KOPT-K1 (cell line): ENCODE measurements around the gene KANSL1.
"Not testable (repeated sequence)": the region's sequence is repeated elsewhere in the genome, so short reads cannot be mapped to it uniquely, and the experiment has no call there.

Source experiments
- H3K27ac ChIP-seq: fragments of 200-600 bp; sonication (generic); 2 replicates; pipeline ENCODE4 v1.5.1; 2016; ENCODE audit warnings: antibody characterized with exemption, mild to moderate bottlenecking, low read depth, low read length; ENCODE audit not compliant: poor library complexity, severe bottlenecking
- H3K36me3 ChIP-seq: fragments of 200-600 bp; sonication (generic); 2 replicates; pipeline ENCODE4 v1.5.1; 2017; ENCODE audit warnings: antibody characterized with exemption, mild to moderate bottlenecking, low read length, moderate library complexity; ENCODE audit not compliant: insufficient read depth
- H3K9me3 ChIP-seq: fragments of 200-600 bp; sonication (generic); 2 replicates; pipeline ENCODE4 v1.5.1; 2017; ENCODE audit warnings: antibody characterized with exemption, low read length, mild to moderate bottlenecking; ENCODE audit not compliant: insufficient read depth, poor library complexity, severe bottlenecking

KANSL1 gene

DNA sequence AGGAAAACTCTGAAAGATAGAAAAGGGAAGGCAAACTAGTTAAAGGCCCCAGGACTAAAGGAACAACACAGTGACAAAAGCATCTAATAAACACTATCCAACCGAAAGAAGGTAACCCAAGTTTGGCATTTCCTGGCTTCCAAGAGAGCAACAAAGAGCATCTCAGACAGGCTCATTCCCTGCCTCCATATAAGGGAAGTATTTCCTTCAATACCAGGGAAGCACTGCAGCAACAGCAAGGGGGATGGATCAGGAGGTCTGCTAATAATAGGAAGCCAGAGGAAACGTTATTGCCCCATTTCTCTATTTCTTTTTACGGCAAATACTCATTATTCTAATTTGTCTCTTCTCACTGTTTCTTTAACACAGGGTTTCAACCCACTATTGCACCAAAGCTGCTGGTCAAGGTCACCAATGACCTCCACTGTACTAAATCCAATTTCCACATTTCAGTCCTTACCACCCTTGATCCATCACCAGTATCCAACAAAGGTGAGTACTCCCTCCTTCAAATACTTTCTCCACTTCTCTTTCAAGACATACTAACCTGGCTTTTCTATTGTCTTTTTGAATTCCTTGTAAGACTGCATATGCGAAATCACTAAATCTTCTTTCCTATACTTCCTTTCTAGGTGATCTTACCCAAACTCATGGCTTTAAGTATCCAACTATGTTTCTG lies 86.1 kb downstream of the KANSL1 start:
- Histone ChIP-seq H3K27ac (no peak overlapping the region), H3K9me3 (no peaks in the 10 kb centered on the region), H3K36me3 (0 out of 2 replicates have a peak, but pooled peaks cover 7% of the 10 kb centered on the region)

DNA sequence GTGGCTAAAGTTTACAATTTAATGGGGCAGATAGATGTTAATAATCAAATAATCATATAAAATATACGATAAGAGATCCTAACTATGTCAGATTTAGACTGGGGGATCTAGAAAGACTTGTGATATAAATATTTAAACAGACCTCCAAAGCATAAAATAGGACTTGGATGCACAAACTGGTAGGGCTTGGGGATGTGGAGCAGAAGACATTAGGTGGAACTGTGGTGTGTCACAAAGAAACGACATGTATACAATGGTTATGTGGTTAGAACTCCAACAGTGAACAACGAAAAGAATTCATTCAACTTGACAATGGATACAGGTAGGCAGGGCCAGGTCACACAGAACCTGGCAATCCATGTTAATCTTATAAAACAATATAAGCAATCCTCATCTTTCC lies 90.4 kb downstream of the KANSL1 start:
- not testable (repeated sequence) for H3K36me3 ChIP-seq, H3K27ac ChIP-seq, H3K9me3 ChIP-seq

DNA sequence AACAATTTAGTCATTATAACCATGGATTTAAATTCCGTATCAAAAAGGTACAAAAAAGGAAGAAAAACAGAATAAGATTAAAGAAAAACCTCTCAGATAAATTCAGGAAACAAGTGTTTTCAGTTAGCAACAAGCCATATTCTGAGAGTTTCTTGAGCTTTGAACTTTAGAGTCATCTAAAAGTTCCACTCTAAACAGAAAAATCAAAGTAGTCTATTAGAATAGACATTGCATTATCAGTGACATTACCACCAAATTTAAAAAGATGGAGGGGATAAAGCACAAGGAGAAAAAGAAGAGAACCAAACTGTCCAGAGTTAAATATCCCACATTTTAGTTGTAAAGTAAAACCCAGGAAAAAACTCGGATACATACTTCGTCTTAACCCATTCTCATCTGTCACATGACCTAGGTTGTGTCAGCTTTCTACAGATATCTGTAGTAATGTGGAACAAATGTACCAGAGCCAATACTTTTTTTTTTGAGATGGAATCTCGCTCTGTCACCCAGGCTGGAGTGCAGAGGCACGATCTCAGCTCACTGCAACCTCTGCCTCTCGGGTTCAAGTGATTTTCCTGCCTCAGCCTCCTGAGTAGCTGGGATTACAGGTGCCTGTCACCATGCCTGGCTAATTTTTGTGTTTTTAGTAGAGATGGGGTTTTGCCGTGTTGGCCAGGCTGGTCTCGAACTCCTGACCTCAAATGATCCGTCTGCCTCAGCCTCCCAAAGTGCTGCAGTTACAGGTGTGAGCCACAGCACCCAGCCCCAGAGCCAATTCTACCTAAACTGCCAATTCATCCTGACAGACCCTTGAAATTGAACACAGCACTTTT lies 91.2 kb downstream of the KANSL1 start:
- not testable (repeated sequence) for H3K27ac ChIP-seq, H3K36me3 ChIP-seq, H3K9me3 ChIP-seq

DNA sequence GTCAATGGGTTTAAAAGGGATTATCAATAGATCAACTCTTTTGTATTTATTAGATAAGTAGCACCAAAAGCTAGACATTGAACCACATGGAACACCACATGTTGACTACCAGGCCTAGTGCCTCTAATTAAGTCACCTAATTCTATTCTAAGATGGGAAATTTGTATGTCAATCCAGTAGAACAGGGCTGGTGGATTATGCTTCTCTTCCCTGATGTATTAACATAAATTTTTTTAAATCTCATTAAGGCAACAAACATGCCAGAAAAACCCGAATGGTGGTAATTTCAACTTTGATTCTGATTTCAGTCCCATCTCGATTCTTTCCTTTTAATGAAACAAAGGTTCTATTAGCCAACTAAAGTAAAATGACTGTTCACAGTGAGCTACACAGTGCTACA lies 92.6 kb downstream of the KANSL1 start:
- no peaks in the 10 kb centered on the region; the same call in 1 of the 2 replicates for H3K36me3 ChIP-seq
- no peaks in the 10 kb centered on the region for H3K9me3 ChIP-seq
- no peak overlapping the region for H3K27ac ChIP-seq

DNA sequence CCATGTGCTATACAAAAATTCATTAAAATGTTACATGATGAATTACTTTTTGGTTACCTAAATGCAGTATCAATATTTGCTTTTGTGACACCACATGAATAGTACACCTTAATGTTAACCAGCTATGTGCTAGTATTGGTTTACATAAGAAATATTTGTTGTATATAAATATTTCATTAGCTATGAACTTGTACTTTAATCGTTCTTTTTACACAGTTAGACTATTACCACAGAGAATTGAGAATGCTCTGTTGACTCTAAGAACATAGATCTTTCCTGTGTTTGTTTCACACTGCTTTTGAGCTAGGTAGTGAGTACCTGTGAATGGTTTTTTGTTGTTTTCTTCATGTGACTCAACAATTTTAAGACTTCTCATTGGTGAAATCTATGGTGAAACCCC lies 93.4 kb downstream of the KANSL1 start:
- Histone ChIP-seq H3K9me3 (no peaks in the 10 kb centered on the region), H3K36me3 (peaks cover 5% of the 10 kb centered on the region; the same call in 1 of the 2 replicates), H3K27ac (no peak overlapping the region)

DNA sequence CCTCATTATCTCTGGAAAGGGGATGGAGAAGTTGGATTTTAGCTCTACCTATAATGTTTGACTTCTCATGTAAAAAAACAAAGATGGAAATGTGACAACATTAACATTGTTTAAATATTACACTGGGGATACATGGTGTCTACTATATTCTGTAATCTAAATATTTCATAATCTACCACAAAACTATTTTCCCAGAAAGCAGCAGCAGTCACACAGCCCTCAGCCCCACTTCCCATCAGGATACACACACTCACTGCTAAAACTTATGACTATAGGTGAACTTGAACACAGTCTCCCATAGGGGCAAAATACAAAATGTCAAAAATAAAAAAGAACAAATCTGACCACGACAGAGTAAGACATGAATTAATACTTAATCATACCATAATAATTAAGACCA lies 95.7 kb downstream of the KANSL1 start:
- no peak overlapping the region for H3K27ac ChIP-seq
- H3K9me3 ChIP-seq = no peaks in the 10 kb centered on the region
- H3K36me3 ChIP-seq = peaks cover 27% of the 10 kb centered on the region

DNA sequence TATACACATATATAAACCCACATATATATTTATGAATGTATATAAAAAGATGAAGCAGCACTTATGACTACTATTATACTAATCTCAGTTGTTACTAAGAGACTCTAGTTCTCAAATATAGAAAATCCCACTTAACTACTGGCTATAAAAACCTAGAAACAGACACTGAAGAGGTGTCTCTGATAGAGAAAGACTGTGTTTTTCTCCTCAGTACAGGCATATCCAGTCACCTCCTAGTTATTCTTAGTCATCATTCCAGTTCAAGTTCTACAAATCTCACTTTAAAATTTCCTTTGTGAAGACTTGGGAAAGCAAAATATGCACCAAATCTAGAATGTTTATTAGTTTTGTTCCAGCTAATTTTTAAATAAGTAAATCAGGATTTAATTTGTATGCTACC lies 100.2 kb downstream of the KANSL1 start:
- Histone ChIP-seq H3K36me3 (peaks cover 71% of the 10 kb centered on the region), H3K9me3 (no peaks in the 10 kb centered on the region), H3K27ac (no peak overlapping the region)

DNA sequence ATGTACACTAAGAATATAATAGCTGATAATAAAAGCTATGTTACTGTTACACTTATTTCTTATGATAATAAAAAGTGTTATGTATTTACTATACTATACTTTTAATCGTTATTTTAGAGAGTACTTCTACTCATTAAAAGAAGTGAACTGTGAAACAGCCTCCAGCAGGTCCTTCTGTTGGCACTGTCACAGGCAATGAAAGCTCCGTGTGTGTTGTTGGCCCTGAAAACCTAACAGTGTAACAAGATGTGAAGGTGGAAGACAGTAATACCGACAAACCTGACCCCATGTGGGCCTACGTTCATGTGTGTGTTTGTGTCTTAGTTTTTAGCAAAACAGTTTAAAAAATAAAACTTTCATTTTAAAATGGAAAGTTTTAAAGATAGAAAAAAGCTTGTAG lies 102.4 kb downstream of the KANSL1 start:
- Histone ChIP-seq H3K9me3 (no peaks in the 10 kb centered on the region), H3K27ac (no peak overlapping the region), H3K36me3 (peaks cover 89% of the 10 kb centered on the region)

DNA sequence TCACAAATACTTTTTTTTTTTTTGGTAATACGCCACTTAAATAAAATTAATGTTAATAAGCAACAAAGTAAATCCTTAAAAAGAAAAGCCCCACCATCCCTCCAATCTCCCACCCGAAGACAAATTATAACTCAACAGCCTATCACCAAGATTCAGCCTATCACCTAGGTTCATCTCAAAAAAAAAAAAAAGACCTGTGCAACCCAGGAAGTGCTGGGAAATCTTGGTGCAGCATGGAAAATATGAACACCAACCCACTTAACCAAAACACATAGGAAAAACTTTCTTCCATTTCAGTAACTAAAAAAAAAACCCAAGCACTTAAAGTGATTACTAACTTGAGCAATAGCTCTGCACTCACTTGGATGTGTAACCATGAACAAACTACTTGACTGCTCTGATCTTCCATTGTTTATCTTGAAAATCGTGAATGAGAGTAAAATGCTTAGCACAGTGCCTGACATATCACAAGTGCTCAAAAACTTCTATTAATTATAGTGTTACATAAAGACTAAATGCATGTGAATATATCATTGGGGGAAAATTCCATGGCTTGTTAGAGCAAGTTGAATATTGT lies 103.8 kb downstream of the KANSL1 start:
- H3K36me3 ChIP-seq = peaks cover 91% of the 10 kb centered on the region
- no peaks in the 10 kb centered on the region for H3K9me3 ChIP-seq
- no peak overlapping the region for H3K27ac ChIP-seq

DNA sequence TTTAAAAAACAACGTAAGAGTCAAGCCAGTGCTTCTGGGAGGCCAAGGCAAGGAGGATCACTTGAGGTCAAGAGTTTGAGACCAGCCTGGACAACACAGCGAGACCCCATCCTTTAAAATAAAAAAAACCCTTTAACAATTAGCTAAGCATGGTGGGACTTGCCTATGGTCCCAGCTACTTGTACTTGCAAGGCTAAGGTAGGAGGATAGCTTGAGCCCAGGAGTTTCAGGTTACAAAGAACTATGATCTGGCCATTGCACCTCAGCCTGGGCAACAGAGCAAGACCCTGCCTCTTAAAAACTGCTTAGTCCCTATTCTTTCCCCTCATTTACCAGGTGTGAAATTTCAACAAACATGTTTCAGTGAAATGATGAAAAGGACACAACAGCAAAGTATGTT lies 104.6 kb downstream of the KANSL1 start:
- Histone ChIP-seq H3K9me3 (no peaks in the 10 kb centered on the region), H3K36me3 (peaks cover 89% of the 10 kb centered on the region), H3K27ac (no peak overlapping the region)

DNA sequence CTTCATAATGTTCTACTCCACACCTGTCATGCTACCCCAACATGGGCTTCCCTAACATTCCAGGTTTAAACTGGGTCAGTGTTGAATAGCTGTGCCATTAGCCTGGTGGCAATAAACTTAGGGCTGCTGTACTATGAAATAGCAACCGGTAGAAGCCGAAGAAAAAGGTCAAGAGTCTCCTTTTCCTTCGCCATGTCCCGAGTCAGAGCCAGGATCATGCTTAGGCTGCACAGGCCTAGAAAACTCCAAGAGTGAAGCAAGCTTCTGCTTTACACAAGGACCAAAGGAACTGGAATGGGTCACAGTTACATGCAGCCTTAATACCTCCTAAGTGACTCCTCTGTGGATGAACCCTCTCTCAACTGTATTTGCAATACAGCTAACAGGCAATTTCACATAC lies 105.4 kb downstream of the KANSL1 start:
- H3K36me3 ChIP-seq = peaks cover 87% of the 10 kb centered on the region
- not testable (repeated sequence) for H3K9me3 ChIP-seq, H3K27ac ChIP-seq

DNA sequence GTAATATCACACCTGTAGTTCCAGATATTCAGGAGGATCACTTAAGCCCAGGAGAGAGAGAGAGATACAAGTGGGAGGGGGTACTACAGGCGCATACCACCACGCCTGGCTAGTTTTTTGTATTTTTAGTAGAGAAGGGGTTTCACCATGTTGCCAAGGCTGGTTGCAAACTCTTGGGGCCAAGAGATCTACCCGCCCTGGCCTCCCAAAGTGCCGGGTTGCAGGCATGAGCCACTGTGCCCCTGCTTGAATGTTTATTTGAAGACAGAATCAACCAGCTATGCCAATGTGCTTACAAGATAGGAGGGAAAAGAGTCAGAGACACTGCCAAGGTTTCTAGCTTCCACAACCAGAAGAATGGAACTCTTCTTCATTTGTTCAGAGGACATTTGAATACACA lies 106.4 kb downstream of the KANSL1 start:
- Histone ChIP-seq H3K9me3 (no peaks in the 10 kb centered on the region), H3K27ac (no peak overlapping the region), H3K36me3 (peaks cover 89% of the 10 kb centered on the region)

DNA sequence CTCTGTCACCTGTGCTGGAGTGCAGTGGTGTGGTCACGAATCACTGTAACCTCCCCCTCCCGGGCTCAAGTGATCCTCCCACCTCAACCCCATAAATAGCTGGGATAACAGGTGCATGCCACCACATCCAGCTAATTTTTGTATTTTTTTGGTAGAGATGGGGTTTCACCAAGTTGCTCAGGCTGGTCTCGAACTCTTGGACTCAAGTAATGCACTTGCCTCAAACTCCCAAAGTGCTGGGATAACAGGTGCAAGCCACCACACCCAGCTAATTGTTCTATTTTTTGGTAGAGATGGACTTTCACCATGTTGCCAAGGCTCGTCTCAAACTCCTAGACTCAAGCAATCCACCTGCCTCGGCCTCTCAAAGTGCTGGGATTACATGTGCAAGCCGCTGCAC lies 107.7 kb downstream of the KANSL1 start:
- Histone ChIP-seq H3K27ac (no peak overlapping the region), H3K9me3 (no peaks in the 10 kb centered on the region), H3K36me3 (peaks cover 90% of the 10 kb centered on the region)

DNA sequence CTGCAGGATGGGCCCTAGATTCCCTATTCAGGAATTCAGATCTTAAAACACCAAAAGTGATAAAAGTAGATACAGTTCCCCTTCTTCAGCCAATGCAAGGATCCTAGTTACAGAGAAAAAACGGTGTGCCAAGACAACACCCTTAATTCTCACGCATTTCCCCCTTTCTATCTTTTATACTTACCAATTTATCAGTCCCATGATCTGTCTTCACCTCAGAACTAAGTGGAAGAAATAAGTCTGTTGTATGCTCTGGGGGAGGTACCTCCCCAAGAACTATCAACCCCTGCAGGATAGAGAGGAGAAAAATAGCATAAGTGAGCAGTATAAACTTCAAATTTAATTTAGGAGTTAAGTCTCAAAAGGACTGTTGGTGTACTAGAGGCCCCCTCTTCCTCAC lies 111.0 kb downstream of the KANSL1 start:
- no peak overlapping the region for H3K27ac ChIP-seq
- no peaks in the 10 kb centered on the region for H3K9me3 ChIP-seq
- peaks cover 92% of the 10 kb centered on the region for H3K36me3 ChIP-seq

DNA sequence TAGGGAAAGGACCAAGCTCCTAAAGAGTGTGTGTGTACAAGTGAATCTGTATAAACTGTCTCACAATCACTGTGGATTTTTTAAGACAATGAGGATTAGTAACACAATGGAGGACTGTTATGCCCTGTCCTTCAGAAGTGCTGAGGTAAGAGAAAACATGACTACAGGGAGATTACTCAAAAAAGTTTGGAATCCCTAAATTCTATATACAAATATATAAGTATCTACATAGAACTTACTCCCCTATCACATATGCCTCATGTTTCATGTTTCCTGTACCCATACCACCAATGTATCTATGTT lies 112.3 kb downstream of the KANSL1 start:
- Histone ChIP-seq H3K9me3 (no peaks in the 10 kb centered on the region), H3K27ac (no peak overlapping the region), H3K36me3 (peaks cover 92% of the 10 kb centered on the region)
